ENCODE results near the gene DEFB113.

DNA sequence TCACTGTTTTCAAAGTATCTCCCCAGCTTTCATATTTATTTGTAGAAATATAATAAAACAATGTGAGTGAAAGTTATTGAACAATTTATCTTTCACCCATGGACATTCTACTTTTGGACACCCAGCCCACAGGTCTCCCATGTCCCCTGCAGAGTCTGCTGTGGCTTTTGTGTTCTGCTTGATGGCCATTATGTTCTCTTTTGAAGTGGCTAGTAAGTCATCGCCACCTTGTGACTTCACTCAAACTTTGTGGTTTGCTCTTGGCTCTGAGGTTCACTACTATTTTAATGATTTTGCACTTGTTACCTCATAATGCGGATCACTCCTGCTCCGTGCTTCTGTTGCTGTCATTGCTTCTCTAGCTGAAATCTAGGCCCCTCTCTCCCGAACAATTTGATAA is 10.2 kb upstream of the DEFB113 start:
- TF ChIP-seq, protein P1, sequence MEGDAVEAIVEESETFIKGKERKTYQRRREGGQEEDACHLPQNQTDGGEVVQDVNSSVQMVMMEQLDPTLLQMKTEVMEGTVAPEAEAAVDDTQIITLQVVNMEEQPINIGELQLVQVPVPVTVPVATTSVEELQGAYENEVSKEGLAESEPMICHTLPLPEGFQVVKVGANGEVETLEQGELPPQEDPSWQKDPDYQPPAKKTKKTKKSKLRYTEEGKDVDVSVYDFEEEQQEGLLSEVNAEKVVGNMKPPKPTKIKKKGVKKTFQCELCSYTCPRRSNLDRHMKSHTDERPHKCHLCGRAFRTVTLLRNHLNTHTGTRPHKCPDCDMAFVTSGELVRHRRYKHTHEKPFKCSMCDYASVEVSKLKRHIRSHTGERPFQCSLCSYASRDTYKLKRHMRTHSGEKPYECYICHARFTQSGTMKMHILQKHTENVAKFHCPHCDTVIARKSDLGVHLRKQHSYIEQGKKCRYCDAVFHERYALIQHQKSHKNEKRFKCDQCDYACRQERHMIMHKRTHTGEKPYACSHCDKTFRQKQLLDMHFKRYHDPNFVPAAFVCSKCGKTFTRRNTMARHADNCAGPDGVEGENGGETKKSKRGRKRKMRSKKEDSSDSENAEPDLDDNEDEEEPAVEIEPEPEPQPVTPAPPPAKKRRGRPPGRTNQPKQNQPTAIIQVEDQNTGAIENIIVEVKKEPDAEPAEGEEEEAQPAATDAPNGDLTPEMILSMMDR (IDR thresholded peaks at IDR 0.05; ENCODE audit: low read length), result no peak
- no peak for TF ChIP-seq EZH2 (optimal IDR thresholded peaks at IDR 0.05; ENCODE audit: low read depth, low read length)
- no peak for TF ChIP-seq EZH2phosphoT487 (IDR thresholded peaks at IDR 0.05; ENCODE audit: low read length)

Data from MM.1S (cell line).